Tibial nerve (tissue), 4 donors: ENCODE results near the gene CACNG7. TPM values are rescaled to one million over a fixed set of nuclear protein-coding genes. Genes with fewer than 3 reads are reported as not detected.

ENCODE experiments used
- DNase-seq, 2 donors: peaks; one replicate each; pipeline ENCODE4 v3.0.0-alpha.2; 2019; ENCODE audit warnings: low spot score in 2 of 2
- H3K27ac ChIP-seq, 4 donors: fragments of 200-600 bp; sonication (generic) in 3 of 4; one replicate each; pipeline ENCODE4 v1.5.1; 2017 to 2019; ENCODE audit warnings: mild to moderate bottlenecking in 1 of 4
- H3K27me3 ChIP-seq, 2 donors: fragments of 200-600 bp; sonication (generic) in 1 of 2; one replicate each; pipeline versions ENCODE4 v1.5.1 to v1.6.0; 2017 to 2019
- H3K36me3 ChIP-seq, 3 donors: fragments of 200-600 bp; sonication (generic); one replicate each; pipeline ENCODE4 v1.5.1; 2018 to 2019
- H3K4me1 ChIP-seq, 4 donors: fragments of 200-600 bp; sonication (generic) in 3 of 4; one replicate each; pipeline ENCODE4 v1.5.1; 2017 to 2019
- H3K4me3 ChIP-seq, 4 donors: fragments of 200-600 bp; sonication (generic) in 3 of 4; one replicate each; pipeline ENCODE4 v1.5.1; 2017 to 2019; ENCODE audit warnings: mild to moderate bottlenecking in 1 of 4, moderate library complexity in 1 of 4
- H3K9me3 ChIP-seq, 4 donors: fragments of 200-600 bp; sonication (generic) in 3 of 4; one replicate each; pipeline ENCODE4 v1.5.1; 2017 to 2019
- EP300 ChIP-seq, 2 donors: sonication (generic); formaldehyde crosslinking; IDR thresholded peaks; one replicate each; pipeline ENCODE4 v1.6.1; 2017; ENCODE audit warnings: antibody characterized with exemption in 2 of 2, mild to moderate bottlenecking in 1 of 2
- POLR2A ChIP-seq, 2 donors: fragments of 450-650 bp; IDR thresholded peaks; one replicate each; pipeline ENCODE4 v1.6.1; 2017; ENCODE audit warnings: antibody characterized with exemption in 2 of 2, mild to moderate bottlenecking in 2 of 2, moderate library complexity in 2 of 2
- WGBS, 2 donors: methylation state at CpG; one replicate each; pipeline ENCODE4 v1.1.5; 2018; 5-methylcytosine and 5-hydroxymethylcytosine counted together
- total RNA-seq, 4 donors: library from RNA; depleted of rRNA; stranded (reverse); fragments of >200 nt; gene quantifications; one replicate each; pipeline ENCODE4 v1.1.0, GENCODE V29; 2016
- TF ChIP-seq, protein P1 (sequence below), 5 experiments: fragments of 200-600 bp in 3 of 5; fragments of 450-650 bp in 2 of 5; sonication (generic) in 3 of 5; IDR thresholded peaks; one replicate each; pipeline ENCODE4 v1.5.1; 2016 to 2019; ENCODE audit warnings: antibody characterized with exemption in 5 of 5, mild to moderate bottlenecking in 3 of 5, moderate library complexity in 2 of 5

The CACNG7 gene
- total RNA-seq, 4 donors from 2014 or later: not detected

DNA sequence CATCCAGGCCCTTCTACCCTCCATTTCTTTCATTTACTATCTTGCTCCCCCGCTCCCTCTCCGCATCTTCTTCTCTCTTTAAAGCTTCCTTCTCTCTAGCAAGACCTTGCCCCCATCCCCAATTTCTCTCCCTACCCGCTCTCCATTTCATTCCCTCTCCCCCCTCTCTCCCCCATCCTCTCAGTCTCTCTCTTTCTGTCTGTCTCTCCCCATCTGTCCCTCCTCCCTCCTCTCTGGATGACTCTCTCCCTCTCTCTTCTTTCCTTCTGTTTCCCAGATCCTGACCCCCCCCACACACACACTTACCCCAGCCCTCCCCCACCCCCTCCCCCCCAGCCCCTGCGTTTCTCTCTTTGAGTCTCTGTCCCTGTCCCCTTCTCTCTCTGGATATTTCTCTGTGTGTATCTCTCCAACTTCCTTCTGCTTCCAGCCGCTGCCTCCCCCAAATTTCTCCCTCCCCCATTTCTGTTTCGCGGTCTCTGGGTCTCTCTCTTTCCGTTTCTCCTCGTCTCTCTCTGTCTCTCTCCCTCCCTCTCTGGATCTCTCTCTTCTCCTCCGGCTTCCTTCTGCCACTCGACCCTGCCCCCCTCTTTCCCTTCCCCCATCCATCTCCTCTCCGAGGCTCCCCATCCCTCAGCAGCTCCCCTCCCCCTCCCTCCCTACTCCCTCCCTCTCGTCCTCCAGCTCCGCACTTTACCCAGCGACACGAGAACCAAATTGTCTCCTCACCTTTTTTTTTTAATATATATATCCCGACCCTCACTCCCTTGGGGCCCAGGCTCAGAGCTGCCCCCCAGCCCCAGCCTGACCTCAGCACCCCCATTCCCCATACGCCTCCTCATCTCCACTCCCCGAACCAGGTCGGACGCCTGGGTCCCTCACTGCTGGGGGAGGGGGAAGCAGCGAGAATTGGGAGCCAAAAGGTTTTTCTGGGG is 50.0 kb downstream of the CACNG7 start:
- H3K4me3 ChIP-seq: no peak overlapping the region
- 2 to 4% methylated on average over 22 of the region's 22 CpGs for WGBS, 2 donors
- H3K27me3 ChIP-seq: peaks cover 0 to 69% of the 10 kb centered on the region in 2 donors
- TF ChIP-seq EP300 (IDR thresholded peaks at IDR 0.05): no peak
- no peak for TF ChIP-seq POLR2A (IDR thresholded peaks at IDR 0.05)
- TF ChIP-seq, protein P1, sequence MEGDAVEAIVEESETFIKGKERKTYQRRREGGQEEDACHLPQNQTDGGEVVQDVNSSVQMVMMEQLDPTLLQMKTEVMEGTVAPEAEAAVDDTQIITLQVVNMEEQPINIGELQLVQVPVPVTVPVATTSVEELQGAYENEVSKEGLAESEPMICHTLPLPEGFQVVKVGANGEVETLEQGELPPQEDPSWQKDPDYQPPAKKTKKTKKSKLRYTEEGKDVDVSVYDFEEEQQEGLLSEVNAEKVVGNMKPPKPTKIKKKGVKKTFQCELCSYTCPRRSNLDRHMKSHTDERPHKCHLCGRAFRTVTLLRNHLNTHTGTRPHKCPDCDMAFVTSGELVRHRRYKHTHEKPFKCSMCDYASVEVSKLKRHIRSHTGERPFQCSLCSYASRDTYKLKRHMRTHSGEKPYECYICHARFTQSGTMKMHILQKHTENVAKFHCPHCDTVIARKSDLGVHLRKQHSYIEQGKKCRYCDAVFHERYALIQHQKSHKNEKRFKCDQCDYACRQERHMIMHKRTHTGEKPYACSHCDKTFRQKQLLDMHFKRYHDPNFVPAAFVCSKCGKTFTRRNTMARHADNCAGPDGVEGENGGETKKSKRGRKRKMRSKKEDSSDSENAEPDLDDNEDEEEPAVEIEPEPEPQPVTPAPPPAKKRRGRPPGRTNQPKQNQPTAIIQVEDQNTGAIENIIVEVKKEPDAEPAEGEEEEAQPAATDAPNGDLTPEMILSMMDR (IDR thresholded peaks at IDR 0.05): no peak
- H3K4me1 ChIP-seq: no peaks in the 10 kb centered on the region
- H3K9me3 ChIP-seq: peaks cover 0 to 4% (median 0%) of the 10 kb centered on the region in 4 donors
- DNase-seq: no peak
- H3K27ac ChIP-seq: no peak overlapping the region
- no peaks in the 10 kb centered on the region for H3K36me3 ChIP-seq

- Histone ChIP-seq H3K9me3 (no peaks in the 10 kb centered on the region), H3K4me3 (no peak overlapping the region), H3K36me3 (no peaks in the 10 kb centered on the region), H3K4me1 (no peaks in the 10 kb centered on the region), H3K27ac (no peak overlapping the region), H3K27me3 (peaks cover 0 to 80% of the 10 kb centered on the region in 2 donors)
- WGBS, 2 donors: 2 to 5% methylated on average over 10 of the region's 10 CpGs
- TF ChIP-seq EP300 (IDR thresholded peaks at IDR 0.05): no peak
- TF ChIP-seq POLR2A (IDR thresholded peaks at IDR 0.05): no peak
- TF ChIP-seq, protein P1 (IDR thresholded peaks at IDR 0.05): no peak
- no peak for DNase-seq
Measured at GRCh38 chr19:53960187-53960586, 51.1 kb downstream of the CACNG7 start.

DNA sequence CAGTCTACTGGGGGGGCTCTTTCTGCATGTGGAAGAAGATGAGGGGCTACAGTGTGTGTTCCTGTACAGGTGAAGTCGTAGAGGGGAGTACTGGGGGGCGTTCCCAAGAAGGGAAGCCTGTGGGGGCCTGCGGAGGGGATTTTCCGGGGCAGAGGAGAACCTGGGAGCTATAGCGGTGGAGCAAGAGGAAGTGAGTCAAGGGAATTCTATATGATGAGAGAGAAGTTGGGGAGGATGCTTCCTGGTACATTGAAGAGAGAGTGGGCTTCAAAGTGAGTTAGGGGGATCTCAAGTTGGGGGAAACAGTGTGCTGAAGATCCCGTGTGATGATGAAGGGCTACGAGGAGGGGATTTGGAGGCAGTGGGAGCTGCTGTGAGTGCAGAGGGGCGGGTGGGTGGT is 51.8 kb downstream of the CACNG7 start:
- DNase-seq: no peak
- 5 to 6% methylated on average over 8 of the region's 8 CpGs for WGBS, 2 donors
- TF ChIP-seq, protein P1 (IDR thresholded peaks at IDR 0.05): no peak
- no peak for TF ChIP-seq POLR2A (IDR thresholded peaks at IDR 0.05)
- TF ChIP-seq EP300 (IDR thresholded peaks at IDR 0.05): no peak
- no peak overlapping the region for H3K4me3 ChIP-seq
- no peaks in the 10 kb centered on the region for H3K9me3 ChIP-seq
- no peaks in the 10 kb centered on the region for H3K36me3 ChIP-seq
- H3K27ac ChIP-seq: no peak overlapping the region
- peaks cover 0 to 82% of the 10 kb centered on the region in 2 donors for H3K27me3 ChIP-seq
- H3K4me1 ChIP-seq: no peaks in the 10 kb centered on the region

DNA sequence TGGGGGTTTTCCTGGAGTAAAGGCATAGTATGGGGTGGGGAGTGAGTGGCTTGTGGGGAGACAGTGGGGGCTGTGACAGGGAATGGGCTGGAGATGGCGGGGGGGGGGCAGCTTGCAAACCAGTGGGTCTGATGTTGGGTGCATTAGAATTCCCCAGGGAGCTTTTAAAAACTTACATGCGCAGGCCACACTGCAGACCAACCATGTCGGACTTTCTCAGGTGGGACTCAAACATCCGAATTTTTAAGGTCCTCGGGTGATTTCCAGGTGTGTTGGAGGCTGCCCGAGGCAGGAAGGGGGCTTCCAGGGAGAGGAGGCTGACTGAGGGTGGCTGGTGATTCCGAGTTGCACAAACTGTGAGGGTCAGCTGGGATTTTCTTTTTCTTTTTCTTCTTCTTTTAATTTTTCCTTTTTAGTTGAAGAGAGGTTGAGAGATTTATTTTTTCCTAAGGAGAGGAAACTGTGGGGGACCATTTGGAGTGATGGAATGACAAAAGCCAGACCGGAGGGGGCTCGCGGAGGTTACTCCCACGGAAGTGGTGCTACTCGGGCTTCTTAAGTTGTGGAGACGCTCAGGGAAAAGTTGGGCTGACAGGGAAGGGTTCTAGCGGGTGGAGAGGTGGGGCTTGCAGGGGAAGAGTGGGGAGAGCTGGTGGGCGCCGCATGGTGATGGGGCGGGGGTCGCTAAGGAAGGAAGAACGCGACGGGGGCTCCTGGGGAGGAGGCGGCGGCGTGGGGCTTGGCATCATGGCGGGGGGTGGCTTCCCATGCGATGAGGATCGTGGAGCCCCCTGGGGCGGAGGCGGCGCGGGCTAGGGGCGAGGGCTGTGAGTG is 52.7 kb downstream of the CACNG7 start:
- Histone ChIP-seq H3K4me3 (no peak overlapping the region), H3K9me3 (no peaks in the 10 kb centered on the region), H3K27ac (no peak overlapping the region), H3K27me3 (peaks cover 0 to 82% of the 10 kb centered on the region in 2 donors), H3K36me3 (no peaks in the 10 kb centered on the region), H3K4me1 (no peaks in the 10 kb centered on the region)
- no peak for DNase-seq
- TF ChIP-seq, protein P1 (IDR thresholded peaks at IDR 0.05): no peak
- no peak for TF ChIP-seq POLR2A (IDR thresholded peaks at IDR 0.05)
- TF ChIP-seq EP300 (IDR thresholded peaks at IDR 0.05): no peak
- WGBS, 2 donors: 2 to 4% methylated on average over 24 to 30 of the region's 32 CpGs
